ENCODE measurements around the gene KRT3.
"Not testable (repeated sequence)": the region's sequence is repeated elsewhere in the genome, so short reads cannot be mapped to it uniquely, and the experiment has no call there.

Gene KRT3

DNA sequence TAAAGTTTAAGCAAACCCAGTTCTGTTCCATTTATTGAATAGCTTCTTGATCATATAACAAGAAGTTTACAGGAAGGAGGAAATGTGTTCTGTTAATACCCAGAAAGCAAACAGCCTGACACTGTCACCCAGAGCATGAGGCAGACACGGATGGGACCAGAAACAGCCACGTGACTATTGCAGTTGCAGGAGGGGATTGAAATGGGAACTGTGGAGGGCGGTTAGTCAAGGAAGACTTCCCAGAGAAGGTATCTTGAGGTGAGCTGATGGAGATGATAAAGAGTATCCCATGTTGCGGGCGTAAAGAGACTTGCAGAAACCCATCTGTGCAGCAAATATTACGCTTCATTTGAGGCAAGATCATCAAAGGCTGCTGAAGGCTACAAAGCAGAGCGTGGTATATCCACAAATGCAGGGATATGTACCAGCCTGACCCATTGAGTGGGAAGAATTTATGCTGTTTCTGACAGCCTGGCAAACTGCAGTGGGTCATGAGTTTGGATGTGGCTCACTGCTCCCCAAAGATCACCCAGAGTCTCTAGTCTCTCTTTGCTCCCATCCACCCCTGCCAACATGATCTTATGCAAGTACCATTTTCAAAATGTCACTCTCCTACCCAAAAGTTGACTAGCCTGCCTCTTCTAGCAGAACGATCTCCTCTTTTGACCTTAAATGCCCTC is 39.5 kb downstream of the KRT3 start:
- no peak for FAIRE-seq

DNA sequence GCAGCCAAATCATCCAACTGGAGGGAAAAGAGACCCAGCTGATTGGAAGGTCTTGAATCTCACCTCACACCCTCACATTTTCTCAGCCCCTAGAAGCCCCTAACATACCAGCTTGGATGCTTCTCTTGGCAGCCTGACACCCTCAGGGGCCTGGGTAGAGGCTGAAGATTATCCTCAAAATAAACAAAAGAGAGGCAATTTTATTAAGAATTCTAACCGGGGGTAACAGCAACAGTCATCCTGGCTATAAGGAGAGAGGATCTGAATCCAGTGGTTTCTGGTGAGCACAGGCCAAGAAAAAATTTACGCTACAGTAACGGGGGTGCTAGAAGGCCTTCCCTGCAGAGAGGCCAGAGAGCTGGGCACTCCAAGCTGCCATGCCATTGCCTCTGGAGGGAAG is 40.4 kb downstream of the KRT3 start:
- no peak for FAIRE-seq

DNA sequence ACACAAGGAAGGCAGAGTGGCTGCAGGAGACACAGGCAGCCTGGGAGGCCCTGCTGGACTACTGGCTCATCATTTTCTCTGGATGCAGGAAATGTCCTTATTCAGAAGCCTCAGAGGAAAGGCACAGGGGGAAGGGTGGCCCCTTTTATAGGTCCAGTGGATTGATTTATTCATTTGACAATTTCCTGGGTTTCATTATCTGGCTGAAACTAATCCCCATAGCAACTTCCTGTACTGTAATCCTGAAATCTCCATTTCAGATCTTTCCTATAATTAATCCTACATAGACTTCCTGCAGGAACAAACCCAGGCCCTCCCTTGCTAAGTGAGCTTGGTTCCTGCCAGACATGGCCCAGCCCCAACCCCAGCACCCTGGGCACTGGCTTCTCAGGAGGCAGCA is 41.8 kb downstream of the KRT3 start:
- no peak for FAIRE-seq

GRCh38 chr12:52753283-52753682 is 42.6 kb downstream of the KRT3 start:
- no peak for FAIRE-seq

DNA sequence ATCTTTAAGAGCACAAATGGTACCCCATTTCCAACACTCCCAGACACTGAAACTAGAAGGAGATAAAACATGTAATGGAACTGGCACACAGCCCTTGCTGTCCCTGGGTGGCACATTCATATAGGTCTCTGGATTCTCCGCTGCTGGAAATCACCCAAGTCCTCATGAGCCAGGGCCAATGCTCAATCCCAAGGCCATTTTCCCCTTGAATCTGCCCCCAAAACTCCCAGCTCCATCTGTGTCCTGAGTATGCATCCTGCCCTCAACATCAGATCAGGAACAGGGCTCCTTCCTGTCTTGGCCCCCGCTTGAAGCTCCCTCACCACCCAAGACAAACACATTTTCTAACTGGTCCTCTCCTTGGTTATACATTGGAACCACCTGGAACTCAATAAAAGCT is 43.4 kb downstream of the KRT3 start:
- FAIRE-seq, result no peak

- no peak for FAIRE-seq
These were observed 44.1 kb downstream of the KRT3 start for GRCh38 chr12:52751795-52752194.

GRCh38 chr12:52750532-52750931 is 45.4 kb downstream of the KRT3 start:
- not testable (repeated sequence) for FAIRE-seq

GRCh38 chr12:52749827-52750226 is 46.1 kb downstream of the KRT3 start:
- FAIRE-seq, result no peak

- no peak for FAIRE-seq
These were observed 47.3 kb downstream of the KRT3 start for GRCh38 chr12:52748578-52748977.

DNA sequence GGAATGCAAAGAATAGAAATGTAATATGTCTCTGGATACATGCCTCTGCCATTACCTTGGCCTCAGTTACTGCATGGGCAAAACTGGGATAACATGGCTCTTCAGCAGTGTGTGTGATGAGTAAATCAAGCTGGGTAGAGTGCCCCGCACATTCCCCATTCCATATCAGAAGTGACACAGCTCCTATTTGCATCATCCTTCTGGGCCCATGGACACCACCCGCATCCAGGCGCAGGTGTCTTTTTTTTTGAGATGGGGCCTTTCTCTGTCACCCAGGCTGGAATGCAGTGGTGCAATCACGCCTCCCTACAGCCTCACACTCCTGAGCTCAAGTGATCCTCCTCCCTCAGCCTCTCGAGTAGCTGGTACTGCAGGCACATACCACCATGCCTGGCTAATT is 50.4 kb downstream of the KRT3 start:
- no peak for FAIRE-seq

DNA sequence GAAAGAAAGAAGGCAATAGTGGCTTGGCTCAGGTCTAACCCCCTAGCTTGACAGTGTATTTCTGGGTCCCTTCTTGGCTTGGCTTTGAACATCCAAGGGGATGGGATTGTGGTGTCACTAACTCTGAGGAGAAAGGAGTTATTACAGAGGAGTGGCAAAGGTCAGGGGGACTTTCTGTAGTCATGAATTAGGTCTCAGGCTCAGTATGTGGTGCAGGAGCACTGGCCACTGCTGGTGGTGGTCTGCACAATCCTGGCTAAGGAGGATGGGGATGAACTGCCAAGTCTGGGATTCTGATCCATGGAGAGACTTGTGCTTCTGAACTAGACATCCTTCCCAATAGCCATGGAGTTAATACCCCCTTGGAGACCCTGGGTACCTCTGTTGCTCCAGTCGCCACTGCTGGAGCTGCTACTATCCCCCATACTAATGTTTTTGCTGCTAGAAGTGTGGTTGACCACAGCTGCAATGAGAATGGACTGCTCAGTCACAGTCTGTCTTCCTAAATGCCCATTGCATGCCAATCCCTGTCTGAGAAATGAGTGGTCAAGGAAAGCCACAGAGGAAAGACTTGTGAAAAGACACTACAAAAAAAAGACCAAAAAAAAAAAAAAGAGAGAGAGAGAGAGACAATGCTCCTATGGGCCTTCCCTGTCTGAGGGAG is 51.3 kb downstream of the KRT3 start:
- FAIRE-seq, result no peak

DNA sequence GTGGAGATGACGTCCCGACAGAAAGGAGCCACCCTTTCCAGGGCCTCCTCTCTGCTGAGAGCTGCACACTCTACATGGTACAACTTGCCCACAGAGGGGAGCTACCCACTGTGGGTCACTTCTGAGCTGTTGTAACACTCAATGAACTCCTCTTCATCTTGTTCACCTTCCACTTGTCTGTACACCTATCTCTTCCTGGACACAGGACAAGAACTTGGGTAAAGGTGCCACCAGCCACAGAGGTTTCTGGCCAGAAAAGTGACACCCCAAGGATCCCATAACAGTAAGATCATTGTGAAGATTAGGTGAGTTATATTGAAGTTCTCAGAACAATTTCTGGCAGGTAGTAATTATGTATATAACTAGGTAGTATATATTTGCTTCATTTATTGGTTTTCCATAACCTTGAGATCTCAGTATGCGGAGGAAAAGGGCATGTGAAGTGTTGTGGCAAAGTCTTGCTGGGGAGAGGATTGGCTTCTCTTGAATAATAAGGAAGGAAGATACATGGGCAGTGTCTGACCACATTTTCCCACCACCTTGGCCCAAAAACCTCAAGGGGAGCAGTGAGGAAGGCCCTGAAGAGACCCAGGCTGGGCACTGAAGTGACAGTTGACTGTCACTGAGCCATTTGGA is 53.0 kb downstream of the KRT3 start:
- FAIRE-seq, result no peak

- no peak for FAIRE-seq
These were observed 53.7 kb downstream of the KRT3 start for GRCh38 chr12:52742196-52742580.

DNA sequence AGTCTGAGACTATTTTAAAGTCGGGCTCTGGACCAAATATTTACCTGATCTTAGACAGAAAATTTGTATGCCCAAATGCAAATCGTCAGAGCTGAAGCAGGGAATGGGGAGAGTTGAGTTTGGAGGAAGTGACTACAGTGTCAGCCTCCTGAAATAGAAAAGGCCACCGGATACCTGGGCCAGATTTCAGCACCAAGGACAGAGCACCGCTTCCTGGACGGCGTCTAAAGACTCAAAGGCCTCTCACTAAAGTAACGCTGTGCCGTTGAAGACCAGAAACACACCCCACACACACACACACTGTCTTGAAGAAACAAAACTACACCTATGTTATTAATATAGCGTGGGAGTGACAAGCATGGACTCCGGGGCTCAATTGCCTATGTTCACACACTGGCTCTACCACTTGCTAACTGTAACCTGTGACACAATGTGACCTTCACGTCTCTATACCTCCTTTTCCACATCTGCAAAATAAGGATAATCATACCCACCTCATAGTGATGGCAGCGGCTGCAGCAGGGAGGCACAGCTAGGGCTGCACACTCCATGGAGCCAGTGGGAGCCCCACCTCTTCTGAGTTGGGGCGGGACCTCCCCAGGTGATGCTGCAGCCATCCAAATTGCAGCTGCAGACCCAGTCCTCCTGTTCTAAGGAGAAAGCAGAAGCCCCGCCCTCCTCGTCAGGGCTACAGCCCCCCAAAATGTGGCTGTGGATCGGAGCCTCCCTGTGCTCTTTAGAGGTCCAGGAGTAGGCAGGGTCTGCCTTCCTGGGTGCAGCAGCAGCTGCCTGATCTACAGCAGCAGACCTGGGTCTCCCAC is 54.3 kb downstream of the KRT3 start:
- no peak for FAIRE-seq

DNA sequence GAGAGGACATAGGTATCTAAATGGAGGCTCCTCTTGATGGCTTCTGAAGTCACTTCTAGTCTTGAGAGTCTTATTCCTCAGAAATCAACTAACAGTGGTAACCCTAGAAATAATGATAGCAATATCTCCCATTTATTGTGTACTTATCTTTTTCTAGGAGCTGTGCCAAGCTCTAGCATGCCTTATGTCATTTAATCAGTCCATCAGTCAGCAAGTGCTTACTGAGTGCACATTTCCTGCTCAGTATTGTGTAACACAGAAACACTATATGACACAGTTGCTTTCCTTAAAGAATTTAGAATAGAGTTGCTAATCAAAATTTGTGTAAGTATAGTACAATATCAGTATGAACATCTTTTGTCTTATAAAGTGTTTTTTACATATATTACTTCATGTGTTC is 55.3 kb downstream of the KRT3 start:
- no peak for FAIRE-seq

- no peak for FAIRE-seq
These were observed 56.0 kb downstream of the KRT3 start for GRCh38 chr12:52739963-52740362.

All from endometrium (tissue), 2 donors.